HepG2 (cell line): Measurements from ENCODE around the gene KIAA1958. TPM values are rescaled to one million over a fixed set of nuclear protein-coding genes. Genes with fewer than 3 reads are reported as not detected.

Source experiments
- CCAR2 ChIP-seq: fragments of 200-400 bp; formaldehyde crosslinking; optimal IDR thresholded peaks from 2 replicates; pipeline ENCODE3; 2018; ENCODE audit warnings: low read depth, mild to moderate bottlenecking, low read length, moderate library complexity
- ETV5 ChIP-seq: IDR thresholded peaks from 2 replicates; pipeline ENCODE4 v1.6.1; 2018; ENCODE audit warnings: missing biosample characterization, missing genetic modification reagents, inconsistent platforms, borderline replicate concordance
- EZH2 ChIP-seq: conservative IDR thresholded peaks from 2 replicates; pipeline ENCODE4 v1.6.1; 2012; ENCODE audit warnings: mild to moderate bottlenecking, low read depth, low read length, moderate library complexity
- FIP1L1 ChIP-seq: fragments of 200-400 bp; formaldehyde crosslinking; IDR thresholded peaks from 2 replicates; pipeline ENCODE4 v1.6.1; 2018; ENCODE audit warnings: low read depth, mild to moderate bottlenecking, low read length, moderate library complexity, borderline replicate concordance; ENCODE audit not compliant: insufficient read depth
- JUND ChIP-seq: sonication (generic); formaldehyde crosslinking; IDR thresholded peaks from 2 replicates; pipeline ENCODE4 v1.8.0; 2022; ENCODE audit warnings: mild to moderate bottlenecking, missing genetic modification reagents
- PLRG1 ChIP-seq: fragments of 450-650 bp; conservative IDR thresholded peaks from 2 replicates; pipeline ENCODE4 v1.6.1; 2016
- PREB ChIP-seq: sonication (generic); formaldehyde crosslinking; IDR thresholded peaks from 2 replicates; pipeline ENCODE4 v1.4.0; 2020; ENCODE audit warnings: missing genetic modification reagents
- REL ChIP-seq: sonication (generic); formaldehyde crosslinking; conservative IDR thresholded peaks from 2 replicates; pipeline ENCODE4 v1.8.0; 2022; ENCODE audit warnings: mild to moderate bottlenecking, missing genetic modification reagents, moderate library complexity
- RNF2 ChIP-seq: fragments of 450-650 bp; conservative IDR thresholded peaks from 2 replicates; pipeline ENCODE4 v1.6.1; 2016; ENCODE audit warnings: low read depth
- ZNF225 ChIP-seq: sonication (generic); formaldehyde crosslinking; IDR thresholded peaks from 2 replicates; pipeline ENCODE4 v1.4.0; 2020; ENCODE audit warnings: mild to moderate bottlenecking, missing genetic modification reagents
- ZNF282 ChIP-seq: fragments of 450-650 bp; IDR thresholded peaks from 2 replicates; pipeline ENCODE4 v1.6.1; 2018; ENCODE audit not compliant: partially characterized antibody
- ZNF567 ChIP-seq: sonication (generic); formaldehyde crosslinking; IDR thresholded peaks from 2 replicates; pipeline ENCODE4 v1.8.1; 2023; ENCODE audit warnings: mild to moderate bottlenecking, missing genetic modification reagents, borderline replicate concordance
- polyA plus RNA-seq, 8 experiments: library from polyadenylated mRNA; depleted of rRNA in 3 of 8; stranded (reverse) in 7 of 8; unstranded in 1 of 8; fragments of >200 nt; fragmentation: Illumina TruSeq in 4 of 8; extraction: Trizol in 4 of 8; gene quantifications; 2 replicates each; pipeline versions ENCODE4 v1.2.1 to v1.2.3, GENCODE V29; 2011 to 2016; ENCODE audit warnings: low read depth in 4 of 8, missing spikeins in 1 of 8, mixed read lengths in 1 of 8; ENCODE audit not compliant: insufficient read depth in 1 of 8
- total RNA-seq, 5 experiments: library from RNA; depleted of rRNA; stranded (reverse); fragments of >200 nt; fragmentation: Illumina TruSeq; extraction: Trizol; gene quantifications; 2 replicates each; pipeline ENCODE4 v1.2.3, GENCODE V29; 2016; ENCODE audit warnings: low read depth in 1 of 5
- TF ChIP-seq, protein P1 (sequence below): sonication (generic); formaldehyde crosslinking; IDR thresholded peaks from 2 replicates; pipeline ENCODE4 v1.8.0; 2022; ENCODE audit warnings: missing genetic modification reagents, mild to moderate bottlenecking, inconsistent platforms, borderline replicate concordance
- TF ChIP-seq, protein P2 (sequence below): sonication (generic); formaldehyde crosslinking; IDR thresholded peaks from 2 replicates; pipeline ENCODE4 v1.5.0; 2020; ENCODE audit warnings: missing genetic modification reagents
- TF ChIP-seq, protein P3 (sequence below): sonication (generic); formaldehyde crosslinking; IDR thresholded peaks from 2 replicates; pipeline ENCODE4 v1.4.0; 2020; ENCODE audit warnings: missing genetic modification reagents
- TF ChIP-seq, protein P4 (sequence below), 2 experiments: sonication (generic) in 1 of 2; formaldehyde crosslinking in 1 of 2; IDR thresholded peaks; 2 replicates each; pipeline versions ENCODE4 v1.5.1 to v1.6.1; 2011 to 2020; ENCODE audit warnings: borderline replicate concordance in 1 of 2, low read depth in 1 of 2, low read length in 1 of 2, mild to moderate bottlenecking in 1 of 2, missing genetic modification reagents in 1 of 2, moderate library complexity in 1 of 2
- TF ChIP-seq, protein P5 (sequence below): sonication (generic); formaldehyde crosslinking; IDR thresholded peaks from 2 replicates; pipeline ENCODE4 v1.5.0; 2020; ENCODE audit warnings: mild to moderate bottlenecking, missing genetic modification reagents

KIAA1958 gene
- total and polyA plus RNA-seq, 2 of the 13 experiments (the other 11 are each of a cell fraction or from before 2014, with no cell fraction given): 8.5 to 10.3 TPM

- TF ChIP-seq, protein P1, sequence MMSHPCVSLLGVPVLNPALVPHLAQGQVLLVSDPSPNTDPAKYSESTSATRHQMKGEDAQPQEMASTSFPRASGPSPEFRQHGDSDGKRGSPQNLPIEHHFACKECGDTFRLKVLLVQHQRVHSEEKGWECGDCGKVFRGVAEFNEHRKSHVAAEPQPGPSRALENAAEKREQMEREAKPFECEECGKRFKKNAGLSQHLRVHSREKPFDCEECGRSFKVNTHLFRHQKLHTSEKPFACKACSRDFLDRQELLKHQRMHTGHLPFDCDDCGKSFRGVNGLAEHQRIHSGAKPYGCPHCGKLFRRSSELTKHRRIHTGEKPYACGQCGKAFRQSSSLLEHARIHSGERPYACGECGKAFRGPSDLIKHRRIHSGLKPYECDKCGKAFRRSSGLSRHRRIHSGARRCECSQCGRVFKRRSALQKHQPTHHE (CRISPR knock-in tag): peak; percentile 84; the same call in 1 of the 2 replicates
- TF ChIP-seq EZH2 (no peak), CCAR2 (no peak), JUND (no peak), REL (CRISPR knock-in tag) (peak; percentile 89; the same call in 1 of the 2 replicates), ZNF282 (no peak), RNF2 (peak; percentile 93), ZNF567 (peak; percentile 78; the same call in 1 of the 2 replicates), PLRG1 (no peak), ZNF225 (peak; percentile 94), FIP1L1 (no peak), ETV5 (CRISPR knock-in tag) (peak; percentile 85), PREB (CRISPR knock-in tag) (no peak)
- TF ChIP-seq, protein P2, sequence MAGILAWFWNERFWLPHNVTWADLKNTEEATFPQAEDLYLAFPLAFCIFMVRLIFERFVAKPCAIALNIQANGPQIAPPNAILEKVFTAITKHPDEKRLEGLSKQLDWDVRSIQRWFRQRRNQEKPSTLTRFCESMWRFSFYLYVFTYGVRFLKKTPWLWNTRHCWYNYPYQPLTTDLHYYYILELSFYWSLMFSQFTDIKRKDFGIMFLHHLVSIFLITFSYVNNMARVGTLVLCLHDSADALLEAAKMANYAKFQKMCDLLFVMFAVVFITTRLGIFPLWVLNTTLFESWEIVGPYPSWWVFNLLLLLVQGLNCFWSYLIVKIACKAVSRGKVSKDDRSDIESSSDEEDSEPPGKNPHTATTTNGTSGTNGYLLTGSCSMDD (CRISPR knock-in tag): peak; percentile 81; the same call in 1 of the 2 replicates
- TF ChIP-seq, protein P3, sequence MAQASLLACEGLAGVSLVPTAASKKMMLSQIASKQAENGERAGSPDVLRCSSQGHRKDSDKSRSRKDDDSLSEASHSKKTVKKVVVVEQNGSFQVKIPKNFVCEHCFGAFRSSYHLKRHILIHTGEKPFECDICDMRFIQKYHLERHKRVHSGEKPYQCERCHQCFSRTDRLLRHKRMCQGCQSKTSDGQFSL (CRISPR knock-in tag): no peak
- TF ChIP-seq, protein P4, sequence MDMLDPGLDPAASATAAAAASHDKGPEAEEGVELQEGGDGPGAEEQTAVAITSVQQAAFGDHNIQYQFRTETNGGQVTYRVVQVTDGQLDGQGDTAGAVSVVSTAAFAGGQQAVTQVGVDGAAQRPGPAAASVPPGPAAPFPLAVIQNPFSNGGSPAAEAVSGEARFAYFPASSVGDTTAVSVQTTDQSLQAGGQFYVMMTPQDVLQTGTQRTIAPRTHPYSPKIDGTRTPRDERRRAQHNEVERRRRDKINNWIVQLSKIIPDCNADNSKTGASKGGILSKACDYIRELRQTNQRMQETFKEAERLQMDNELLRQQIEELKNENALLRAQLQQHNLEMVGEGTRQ (IDR thresholded peaks at IDR 0.05; ENCODE audit: low read depth, low read length): no peak
- TF ChIP-seq, protein P4 (CRISPR knock-in tag; IDR thresholded peaks at IDR 0.05; ENCODE audit: borderline replicate concordance): no peak
- TF ChIP-seq, protein P5, sequence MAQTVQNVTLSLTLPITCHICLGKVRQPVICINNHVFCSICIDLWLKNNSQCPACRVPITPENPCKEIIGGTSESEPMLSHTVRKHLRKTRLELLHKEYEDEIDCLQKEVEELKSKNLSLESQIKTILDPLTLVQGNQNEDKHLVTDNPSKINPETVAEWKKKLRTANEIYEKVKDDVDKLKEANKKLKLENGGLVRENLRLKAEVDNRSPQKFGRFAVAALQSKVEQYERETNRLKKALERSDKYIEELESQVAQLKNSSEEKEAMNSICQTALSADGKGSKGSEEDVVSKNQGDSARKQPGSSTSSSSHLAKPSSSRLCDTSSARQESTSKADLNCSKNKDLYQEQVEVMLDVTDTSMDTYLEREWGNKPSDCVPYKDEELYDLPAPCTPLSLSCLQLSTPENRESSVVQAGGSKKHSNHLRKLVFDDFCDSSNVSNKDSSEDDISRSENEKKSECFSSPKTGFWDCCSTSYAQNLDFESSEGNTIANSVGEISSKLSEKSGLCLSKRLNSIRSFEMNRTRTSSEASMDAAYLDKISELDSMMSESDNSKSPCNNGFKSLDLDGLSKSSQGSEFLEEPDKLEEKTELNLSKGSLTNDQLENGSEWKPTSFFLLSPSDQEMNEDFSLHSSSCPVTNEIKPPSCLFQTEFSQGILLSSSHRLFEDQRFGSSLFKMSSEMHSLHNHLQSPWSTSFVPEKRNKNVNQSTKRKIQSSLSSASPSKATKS: no peak
Observed at GRCh38 chr9:112486221-112487007, at the start of gene KIAA1958 (continued).
